Left renal cortex interstitium (tissue), 4 donors: ENCODE results near the gene RPL27. TPM values are rescaled to one million over a fixed set of nuclear protein-coding genes. Genes with fewer than 3 reads are reported as not detected.
"Not testable (repeated sequence)": the region's sequence is repeated elsewhere in the genome, so short reads cannot be mapped to it uniquely, and the experiment has no call there.

Source experiments
- DNase-seq, 4 donors: peaks; one replicate each; pipeline ENCODE4 v3.0.0-alpha.2; 2013; ENCODE audit warnings: low read depth in 4 of 4, low spot score in 2 of 4, missing footprints in 1 of 4
- polyA plus RNA-seq, 4 donors: library from polyadenylated mRNA; unstranded; fragments of 120-200 nt; gene quantifications; one replicate each; pipeline ENCODE4 v1.2.1, GENCODE V29; 2013; ENCODE audit not compliant: insufficient read length in 4 of 4

The RPL27 gene
- polyA plus RNA-seq, 4 donors, result 1,262 to 1,711 (median 1,450) TPM

DNA sequence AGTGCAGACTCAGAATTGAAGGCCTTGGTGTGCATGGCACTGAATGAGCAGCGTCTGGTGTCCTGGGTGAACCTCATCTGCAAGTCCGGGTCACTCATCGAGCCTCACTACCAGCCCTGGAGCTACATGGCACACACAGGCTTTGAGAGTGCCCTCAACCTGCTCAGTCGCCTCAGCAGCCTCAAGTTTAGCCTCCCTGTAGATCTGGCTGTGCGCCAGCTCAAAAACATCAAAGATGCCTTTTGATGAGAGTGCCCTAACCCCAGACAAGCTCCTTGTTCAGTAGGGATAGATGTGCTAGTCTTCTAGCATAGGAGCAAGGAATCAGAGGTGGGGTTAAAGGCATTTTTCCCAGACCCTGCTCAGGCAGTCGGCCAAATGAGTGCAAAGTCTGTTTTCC lies 6.7 kb upstream of the RPL27 start:
- no peak for DNase-seq

DNA sequence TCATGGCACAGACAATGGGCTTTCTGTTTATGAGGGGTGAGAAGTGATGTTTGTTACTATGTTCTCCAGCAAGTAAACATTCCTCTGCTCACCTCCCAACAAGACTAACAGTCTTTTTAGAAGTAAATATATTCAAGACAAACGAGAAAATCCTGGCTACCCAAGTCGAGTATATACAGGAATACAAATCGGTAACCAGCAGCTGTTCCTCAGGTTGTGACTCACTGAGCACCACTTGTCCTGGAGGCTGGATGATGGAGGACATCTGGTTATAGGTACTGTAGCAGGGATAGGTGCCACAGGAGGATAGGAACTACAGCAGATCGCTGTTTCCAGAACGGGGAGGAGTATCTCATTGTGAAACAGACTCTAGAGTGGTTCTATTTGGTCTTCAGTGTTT lies 5.3 kb upstream of the RPL27 start:
- no peak for DNase-seq

- not testable (repeated sequence) for DNase-seq
These were observed 4.3 kb upstream of the RPL27 start for GRCh38 chr17:42993913-42994312.

DNA sequence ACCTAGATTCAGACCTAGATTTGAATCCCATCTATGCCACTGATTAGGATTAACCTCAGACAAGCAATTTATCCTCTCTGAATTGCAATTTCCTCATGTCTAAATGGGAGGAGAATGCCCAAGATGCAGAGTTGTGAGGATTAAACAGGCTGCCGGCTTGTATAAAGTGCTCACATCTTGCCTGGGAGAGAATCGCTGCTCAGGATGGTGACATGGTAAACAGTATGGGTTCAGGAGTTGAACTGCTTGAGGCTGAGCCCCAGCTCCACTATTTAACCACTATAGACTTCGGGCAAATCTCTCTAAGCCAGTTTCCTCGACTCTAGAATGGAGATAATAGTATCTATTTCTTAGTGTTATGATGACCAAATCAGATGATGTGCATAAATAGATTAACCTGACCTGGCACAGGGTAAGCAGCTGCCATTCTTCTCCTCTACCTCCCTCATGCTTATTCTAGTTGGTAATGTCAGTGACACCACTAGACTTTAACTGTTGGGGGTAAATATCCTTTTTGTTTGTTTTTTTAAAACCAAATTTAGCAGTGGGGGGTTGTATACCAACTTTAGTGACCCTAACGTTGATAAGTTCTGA lies 732 bp upstream of the RPL27 start:
- no peak for DNase-seq

- no peak for DNase-seq
These were observed 845 bp downstream of the RPL27 start for GRCh38 chr17:42999003-42999525.

- not testable (repeated sequence) for DNase-seq
These were observed 2.7 kb downstream of the RPL27 start for GRCh38 chr17:43000894-43001293.

- no peak for DNase-seq
These were observed 5.4 kb downstream of the RPL27 start for GRCh38 chr17:43003542-43004172.

GRCh38 chr17:43006639-43007551 lies 8.7 kb downstream of the RPL27 start, which contains the start of gene IFI35:
Gene IFI35, plus strand, starts transcription at chr17:43006784. Its CDS starts 164 bp downstream, at chr17:43006948.
- DNase-seq, result no peak

DNA sequence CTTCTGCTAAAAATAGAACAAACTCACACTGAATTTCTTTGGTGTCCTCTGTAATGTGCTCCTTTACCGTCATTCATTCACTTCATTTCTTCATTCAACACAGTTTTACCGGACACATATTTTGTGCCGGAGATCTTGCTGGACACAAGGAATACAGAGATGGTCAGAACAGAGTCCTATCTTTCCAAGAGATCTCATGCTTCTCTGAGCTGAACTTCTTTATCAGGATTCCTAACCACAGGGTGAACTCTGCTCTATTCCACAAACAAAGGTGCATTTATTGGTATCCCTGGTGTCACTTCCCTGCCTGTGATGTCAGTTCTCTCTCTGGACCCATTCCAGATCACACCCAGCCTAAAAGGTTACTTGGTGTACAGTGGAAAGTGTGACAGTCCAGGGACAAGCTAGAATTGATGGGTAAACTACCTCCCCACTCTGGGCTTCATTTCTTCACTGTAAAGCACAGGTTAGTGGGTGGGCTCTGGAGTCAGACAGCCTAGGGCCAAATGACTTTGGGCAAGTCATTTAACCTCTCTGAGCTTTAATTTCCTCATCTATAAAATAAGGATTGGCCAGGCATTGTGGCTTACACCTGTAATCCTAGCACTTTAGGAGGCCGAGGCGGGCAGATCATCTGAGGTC lies 12.6 kb downstream of the RPL27 start:
- DNase-seq, result no peak

DNA sequence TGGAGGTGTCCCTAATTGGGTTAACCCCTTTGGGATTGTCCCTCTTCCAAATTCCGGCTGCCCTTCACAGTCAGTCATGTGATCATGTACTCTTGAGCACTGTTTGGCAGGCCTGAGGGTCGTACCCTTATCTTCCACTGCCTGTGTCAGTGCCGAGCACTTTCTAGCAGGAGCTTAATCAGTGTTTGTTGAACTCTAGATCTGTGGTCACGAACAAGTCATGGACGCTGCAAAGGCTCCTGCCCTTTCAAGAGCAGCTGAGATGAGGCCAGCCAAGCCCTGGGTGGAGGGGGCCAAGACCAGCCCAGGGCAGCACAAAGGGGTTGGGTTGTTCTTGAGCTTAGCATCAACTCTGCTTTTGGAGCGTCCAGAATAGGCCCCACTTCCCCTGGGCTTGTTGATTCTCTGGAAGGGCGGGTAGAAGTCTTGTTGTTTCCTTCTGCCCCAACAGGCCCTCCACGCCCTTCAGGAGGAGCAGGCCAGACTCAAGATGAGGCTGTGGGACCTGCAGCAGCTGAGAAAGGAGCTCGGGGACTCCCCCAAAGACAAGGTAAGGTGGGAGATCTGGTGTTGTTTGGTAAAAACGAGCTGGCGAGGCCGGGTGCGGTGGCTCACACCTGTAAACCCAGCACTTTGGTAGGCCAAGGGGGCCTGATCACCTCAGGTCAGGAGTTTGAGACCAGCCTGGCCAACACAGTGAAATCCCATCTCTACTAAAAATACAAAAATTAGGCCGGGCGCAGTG lies 13.7 kb downstream of the RPL27 start:
- no peak for DNase-seq

- DNase-seq, result no peak
These were observed 15.1 kb downstream of the RPL27 start for GRCh38 chr17:43013296-43013695.

DNA sequence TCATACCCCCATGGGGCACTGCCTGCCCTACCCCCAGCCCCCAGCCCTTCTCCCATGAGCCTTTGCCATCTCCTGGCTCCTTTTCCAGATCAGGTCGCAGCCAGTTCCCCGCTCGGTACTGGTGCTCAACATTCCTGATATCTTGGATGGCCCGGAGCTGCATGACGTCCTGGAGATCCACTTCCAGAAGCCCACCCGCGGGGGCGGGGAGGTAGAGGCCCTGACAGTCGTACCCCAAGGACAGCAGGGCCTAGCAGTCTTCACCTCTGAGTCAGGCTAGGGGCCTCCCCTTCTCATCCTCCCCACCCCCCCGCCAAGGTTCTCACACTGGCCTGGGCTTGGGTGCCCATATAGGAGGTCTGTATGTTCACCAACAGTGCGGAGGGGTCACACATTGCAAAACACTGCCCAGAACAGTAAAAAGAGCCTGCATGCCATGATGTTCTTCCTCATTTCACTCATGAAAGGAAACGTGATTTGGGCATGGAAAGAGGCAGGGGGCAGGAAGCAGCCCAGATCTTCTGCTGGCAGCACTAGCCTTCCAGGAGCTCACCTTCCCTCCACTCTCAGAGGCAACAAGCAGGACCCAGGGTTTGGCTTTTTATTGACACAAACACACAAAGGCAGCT lies 15.9 kb downstream of the RPL27 start:
- no peak for DNase-seq

- DNase-seq, result no peak
These were observed 16.7 kb downstream of the RPL27 start for GRCh38 chr17:43014649-43015542.

GRCh38 chr17:43015579-43015978 lies 17.4 kb downstream of the RPL27 start:
- no peak for DNase-seq

- no peak for DNase-seq
These were observed 18.0 kb downstream of the RPL27 start for GRCh38 chr17:43016216-43016615.

DNA sequence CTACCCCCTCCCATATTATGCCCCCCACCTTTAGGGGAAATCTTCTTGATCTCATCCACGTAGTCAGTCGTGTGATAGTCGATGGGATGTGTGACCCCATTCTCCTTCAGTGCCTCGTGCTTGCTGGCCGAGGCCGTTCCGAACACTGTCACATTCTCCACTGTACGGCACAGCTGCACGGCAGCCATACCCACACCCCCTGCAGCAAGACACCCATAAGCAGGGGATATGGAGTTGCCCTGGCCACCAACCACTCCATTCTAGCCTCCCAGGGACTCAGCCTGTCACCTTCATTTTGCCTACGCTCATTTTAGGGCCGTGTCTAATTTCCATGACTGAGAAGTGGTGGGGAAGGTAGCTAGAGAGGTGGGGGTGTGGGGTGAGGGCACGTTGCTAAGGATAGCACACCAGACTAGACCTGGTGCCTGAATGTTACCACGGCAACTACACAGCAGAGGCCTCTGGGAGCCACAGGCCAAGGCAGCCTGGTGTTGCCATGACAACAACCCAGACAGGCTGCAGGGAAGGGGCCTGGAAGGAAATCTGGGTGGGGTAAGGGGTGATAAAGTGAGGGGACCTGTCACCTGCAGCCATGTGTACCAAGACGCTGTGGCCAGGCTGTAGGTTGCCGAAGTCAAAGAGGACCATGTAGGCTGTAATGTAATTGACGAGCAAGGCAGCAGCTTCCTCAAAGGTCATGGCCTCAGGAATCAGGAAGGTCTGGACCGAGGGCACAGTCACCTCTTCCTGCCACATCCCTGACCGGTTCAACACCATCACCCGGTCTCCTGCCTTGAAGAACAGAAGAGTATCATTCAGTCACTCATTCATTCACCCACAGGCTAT lies 20.0 kb downstream of the RPL27 start:
- no peak for DNase-seq

DNA sequence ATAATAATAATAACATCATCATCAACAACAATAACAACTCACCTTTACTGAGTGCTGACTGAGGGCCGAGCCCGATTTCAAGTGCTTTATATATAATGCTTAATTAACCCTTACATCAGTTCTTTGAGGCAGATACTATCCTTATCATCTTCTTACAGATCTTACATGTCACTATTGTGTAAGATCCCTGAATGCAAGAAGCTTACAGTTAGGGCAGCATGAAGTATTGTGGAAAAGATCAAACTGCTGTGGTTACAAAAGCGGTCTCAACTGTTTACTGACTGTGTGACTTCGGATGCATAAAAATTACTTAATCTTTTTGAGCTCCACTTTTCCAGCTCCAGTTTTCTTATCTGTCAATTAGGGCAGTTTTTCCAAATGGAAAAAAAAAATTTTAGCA lies 20.7 kb downstream of the RPL27 start:
- DNase-seq, result no peak

DNA sequence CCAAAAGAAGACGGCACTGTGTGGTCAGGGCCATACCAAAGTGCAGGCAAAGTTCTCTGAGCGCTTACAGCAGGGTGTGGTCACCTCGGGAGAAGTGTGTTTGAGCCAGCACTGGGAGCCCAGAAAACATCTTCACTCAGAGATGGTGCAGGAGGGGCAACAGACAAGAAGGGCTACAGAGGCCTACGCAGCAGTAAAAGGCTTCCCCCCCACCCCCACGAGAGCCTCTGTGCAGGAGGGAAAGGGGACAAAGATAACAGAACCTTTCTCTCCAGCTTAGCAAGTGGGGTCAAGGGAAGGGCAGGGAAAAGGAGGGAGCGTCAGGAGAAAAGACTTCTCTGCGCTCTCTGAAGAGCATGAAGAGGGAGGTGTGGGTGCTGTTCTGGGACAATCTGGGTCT lies 21.2 kb downstream of the RPL27 start:
- DNase-seq, result no peak
